ENCODE results near the gene LYZL2. TPM values are rescaled to one million over a fixed set of nuclear protein-coding genes. Genes with fewer than 3 reads are reported as not detected.

The LYZL2 gene
- total RNA-seq, 2 experiments from 2014 or later, result not detected

DNA sequence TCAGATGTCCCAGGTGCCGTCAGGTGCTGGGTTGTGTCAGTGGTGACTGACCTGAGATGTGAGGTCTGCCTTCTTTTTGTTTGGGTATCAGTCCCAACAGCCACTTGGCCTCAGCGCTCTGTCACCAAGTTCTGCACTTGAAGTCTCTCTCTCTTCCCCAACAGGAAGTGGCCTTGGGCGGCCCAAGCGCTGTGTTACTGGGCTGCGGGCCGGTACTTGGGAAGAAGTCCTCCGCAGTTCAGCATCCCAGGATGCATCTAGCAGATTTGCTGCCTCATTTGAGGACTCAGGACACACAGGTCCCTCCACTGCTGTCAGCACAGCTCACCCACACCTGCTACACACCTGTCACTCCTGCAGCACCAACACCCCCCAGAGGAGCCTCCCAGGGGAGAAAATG is 40.1 kb downstream of the LYZL2 start:
- intact Hi-C loops (cut with DNase I, micrococcal nuclease), result no loop called here
- Mint-ChIP-seq H3K4me1 (no peaks in the 10 kb centered on the region), H3K4me3 (no peak overlapping the region), H3K9me3 (ENCODE audit: low read depth) (no peaks in the 10 kb centered on the region), H3K36me3 (ENCODE audit: low read depth) (no peaks in the 10 kb centered on the region), H3K27ac (no peak overlapping the region), H3K27me3 (peaks cover 11% of the 10 kb centered on the region)
- no peak for DNase-seq
- POLR2A ChIA-PET, result interaction anchor here (0.7 kb wide), 1 partner anchor 155 kb away, joined by 3 read pairs; no protein-coding TSS in a partner anchor
- CTCF ChIA-PET, result interaction anchor here (0.7 to 4.4 kb wide), 6 partner anchors 8 to 230 kb away, joined by 3 to 73 read pairs (median 6); no protein-coding TSS in a partner anchor
- ATAC-seq, result no peak

DNA sequence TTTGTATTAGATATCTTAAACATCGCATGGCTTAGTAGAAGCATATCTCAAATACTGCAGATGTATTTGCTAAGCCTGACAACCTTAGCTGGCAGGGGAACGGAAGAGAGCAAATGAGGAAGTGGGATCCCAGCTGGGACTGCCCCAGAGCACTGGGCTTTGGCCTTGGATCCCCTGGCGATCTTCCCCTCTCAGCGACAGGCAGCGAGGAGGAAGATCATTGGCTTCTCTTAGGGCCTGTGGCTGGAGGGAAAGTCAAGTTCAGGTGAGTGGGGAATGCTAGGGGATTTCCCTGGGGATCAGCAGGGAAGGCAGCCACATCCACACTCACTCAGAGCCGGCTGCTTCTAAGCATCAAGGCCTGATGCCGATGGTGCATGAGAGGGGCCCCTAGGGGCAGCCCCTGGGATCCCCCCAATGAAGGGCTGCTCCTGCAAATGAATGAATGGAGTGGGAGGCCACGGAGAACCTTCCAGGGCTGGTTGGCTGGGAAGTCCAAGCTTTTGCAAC is 42.0 kb downstream of the LYZL2 start:
- Mint-ChIP-seq H3K27ac (no peak overlapping the region), H3K4me1 (peaks cover 3% of the 10 kb centered on the region), H3K4me3 (no peak overlapping the region), H3K9me3 (ENCODE audit: low read depth) (no peaks in the 10 kb centered on the region), H3K36me3 (ENCODE audit: low read depth) (no peaks in the 10 kb centered on the region), H3K27me3 (peaks cover 2% of the 10 kb centered on the region)
- intact Hi-C loops (cut with DNase I, micrococcal nuclease), result no loop called here
- no peak for DNase-seq
- ChIA-PET POLR2A (no interaction called here), CTCF (interaction anchor here (1.1 to 1.3 kb wide), 2 partner anchors 193 to 199 kb away, joined by 3 read pairs; no protein-coding TSS in a partner anchor)
- no peak for ATAC-seq

DNA sequence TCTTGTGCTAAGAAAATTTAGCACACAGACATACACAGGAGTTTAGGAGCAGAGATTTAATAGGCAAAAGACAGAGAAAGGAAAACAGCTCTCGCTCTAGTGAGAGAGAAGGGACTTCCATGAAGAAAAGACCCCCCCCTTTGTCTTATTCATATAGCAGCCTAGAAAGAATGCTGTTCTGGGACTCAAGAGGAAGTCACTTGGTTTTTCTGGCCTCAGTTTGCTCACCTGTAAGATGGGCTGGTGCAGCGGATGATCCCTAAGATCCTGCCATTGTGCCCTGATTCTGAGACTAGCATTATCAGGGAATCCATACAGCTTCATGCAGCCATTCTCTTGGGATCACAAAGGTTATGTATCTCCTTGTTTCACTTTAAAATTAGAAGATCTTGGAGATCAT is 42.7 kb downstream of the LYZL2 start:
- intact Hi-C loops (cut with DNase I, micrococcal nuclease), result no loop called here
- no peaks in the 10 kb centered on the region for H3K36me3 Mint-ChIP-seq (ENCODE audit: low read depth)
- no peaks in the 10 kb centered on the region for H3K9me3 Mint-ChIP-seq (ENCODE audit: low read depth)
- ChIA-PET POLR2A (no interaction called here), CTCF (interaction anchor here (0.7 to 1.1 kb wide), 3 partner anchors 191 to 938 kb away, joined by 3 read pairs; no protein-coding TSS in a partner anchor)
- DNase-seq, result no peak
- peaks cover 3% of the 10 kb centered on the region for H3K4me1 Mint-ChIP-seq
- H3K27ac Mint-ChIP-seq, result no peak overlapping the region
- ATAC-seq, result no peak
- no peak overlapping the region for H3K4me3 Mint-ChIP-seq
- H3K27me3 Mint-ChIP-seq, result peaks cover 2% of the 10 kb centered on the region

DNA sequence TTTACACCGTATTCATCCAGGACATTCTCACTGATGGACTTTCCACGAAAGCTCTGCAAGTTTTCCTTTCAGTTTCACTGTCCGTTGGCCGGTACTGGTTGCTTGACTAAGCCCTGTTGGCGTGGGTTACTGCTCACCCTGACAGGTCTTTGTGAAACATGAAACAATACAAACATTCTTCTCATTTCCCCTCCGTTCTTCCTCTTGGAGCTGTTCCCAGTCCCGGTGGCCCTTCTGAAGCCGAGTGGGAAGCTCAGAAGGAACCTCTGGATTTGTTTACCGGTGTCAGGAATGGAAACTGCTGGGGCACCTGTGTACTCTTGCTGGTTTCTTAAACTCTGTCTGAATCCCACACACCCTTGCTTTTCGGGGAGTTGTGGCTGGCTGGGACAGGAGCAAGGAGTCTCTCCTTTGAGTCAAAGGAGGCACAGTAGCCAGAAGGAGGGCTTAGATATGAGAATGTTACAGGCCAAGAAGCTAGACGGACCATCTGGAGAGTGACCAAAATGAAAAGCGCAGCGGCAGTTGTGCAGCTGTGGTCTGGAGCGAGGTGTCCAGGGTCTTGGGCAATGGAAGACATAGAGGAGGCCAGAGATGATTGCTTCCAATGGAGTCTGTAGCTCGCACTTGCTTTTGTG is 45.7 kb downstream of the LYZL2 start:
- Mint-ChIP-seq H3K9me3 (ENCODE audit: low read depth) (no peaks in the 10 kb centered on the region), H3K4me1 (peaks cover 3% of the 10 kb centered on the region), H3K36me3 (ENCODE audit: low read depth) (no peaks in the 10 kb centered on the region), H3K4me3 (no peak overlapping the region), H3K27ac (no peak overlapping the region), H3K27me3 (no peaks in the 10 kb centered on the region)
- intact Hi-C loops (cut with DNase I, micrococcal nuclease), result loop anchor here in 1 of 2 experiments (2.0 kb wide), 1 partner anchor 191 kb away; no protein-coding TSS in a partner anchor
- ChIA-PET POLR2A (interaction anchor here (0.7 kb wide), 1 partner anchor 22 kb away, joined by 4 read pairs; no protein-coding TSS in a partner anchor), CTCF (interaction anchor here (0.6 to 4.9 kb wide), 8 partner anchors 8 to 386 kb away, joined by 3 to 68 read pairs (median 5); no protein-coding TSS in a partner anchor)
- DNase-seq, result peak; percentile 21
- ATAC-seq, result no peak

DNA sequence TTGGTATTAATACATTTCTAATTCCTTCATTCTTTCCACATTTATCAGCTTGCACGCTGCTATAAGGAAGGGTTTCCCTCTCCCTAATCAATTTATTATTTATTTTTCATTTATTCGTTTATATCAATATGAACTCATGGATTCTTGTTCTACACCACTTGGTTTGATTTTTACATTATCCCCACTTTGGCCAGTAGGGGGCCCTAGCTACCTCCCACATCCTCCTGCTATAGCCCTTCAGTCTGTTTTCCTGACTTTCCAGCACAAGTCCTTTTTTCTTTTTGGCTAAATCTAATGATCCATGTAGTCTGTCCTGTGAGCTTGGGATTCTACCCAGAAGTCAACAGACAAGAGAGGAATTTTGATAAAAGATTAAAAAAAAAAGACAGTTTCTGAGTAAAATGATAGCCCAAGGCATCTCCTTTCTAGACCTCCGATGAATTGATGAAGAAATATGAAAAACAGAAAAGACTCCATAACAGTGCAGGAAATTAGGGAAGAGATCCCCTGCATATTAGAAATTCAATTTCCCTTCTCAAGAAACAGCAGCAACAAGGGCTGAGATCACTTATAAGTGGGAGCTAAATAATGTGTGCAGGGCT is 47.7 kb downstream of the LYZL2 start:
- H3K9me3 Mint-ChIP-seq (ENCODE audit: low read depth), result no peaks in the 10 kb centered on the region
- ChIA-PET CTCF (interaction anchor here (0.6 to 4.9 kb wide), 42 partner anchors 8 to 1189 kb away, joined by 3 to 68 read pairs (median 3); no protein-coding TSS in a partner anchor), POLR2A (no interaction called here)
- ATAC-seq (no peak), DNase-seq (peak; percentile 49)
- no peaks in the 10 kb centered on the region for H3K36me3 Mint-ChIP-seq (ENCODE audit: low read depth)
- no peak overlapping the region for H3K4me3 Mint-ChIP-seq
- no peak overlapping the region for H3K27ac Mint-ChIP-seq
- H3K27me3 Mint-ChIP-seq, result no peaks in the 10 kb centered on the region
- intact Hi-C loops (cut with DNase I, micrococcal nuclease), result loop anchor here in 1 of 2 experiments (2.0 kb wide), 1 partner anchor 189 kb away; no protein-coding TSS in a partner anchor
- peaks cover 3% of the 10 kb centered on the region for H3K4me1 Mint-ChIP-seq

DNA sequence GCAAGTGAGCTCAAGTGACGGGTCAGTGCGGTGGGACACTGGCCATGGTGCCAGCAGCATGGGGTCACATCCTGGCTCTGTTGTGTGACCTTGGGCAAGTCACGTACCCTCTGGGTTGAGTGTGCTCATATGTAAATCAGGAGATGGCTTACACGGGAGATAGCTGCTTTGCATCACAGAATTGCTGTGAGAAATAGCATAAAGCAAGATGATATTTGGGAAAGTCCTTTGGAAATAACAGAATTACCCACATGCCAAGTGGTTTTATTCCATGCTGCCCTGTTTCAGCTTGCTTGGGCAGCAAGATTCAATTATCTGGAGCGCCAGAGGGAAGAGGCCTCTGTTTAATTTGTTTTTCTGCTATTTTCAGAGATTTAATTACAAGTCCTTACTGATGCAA is 48.9 kb downstream of the LYZL2 start:
- CTCF ChIA-PET, result interaction anchor here (0.6 to 4.9 kb wide), 17 partner anchors 11 to 578 kb away, joined by 3 to 68 read pairs (median 4); no protein-coding TSS in a partner anchor

DNA sequence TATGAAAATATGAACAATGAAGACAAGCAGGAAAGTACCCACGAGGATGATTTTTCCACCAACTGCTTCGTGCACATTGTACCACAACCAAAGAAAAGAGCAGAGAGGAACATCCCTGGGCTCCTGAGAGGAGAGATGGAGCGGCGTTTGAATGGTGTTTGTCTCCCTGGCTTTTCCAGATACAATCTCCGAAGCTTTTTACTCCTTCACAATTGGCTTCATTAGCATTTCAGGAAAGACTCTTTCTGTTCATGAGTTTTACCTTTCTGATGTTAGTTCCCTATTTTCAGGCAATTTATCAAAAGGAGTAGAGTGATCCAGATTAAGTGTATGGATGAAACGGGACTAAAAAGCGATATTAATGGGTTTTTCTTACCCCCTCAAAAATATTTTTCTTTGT is 49.3 kb downstream of the LYZL2 start:
- POLR2A ChIA-PET, result no interaction called here
- Mint-ChIP-seq H3K9me3 (ENCODE audit: low read depth) (no peaks in the 10 kb centered on the region), H3K27ac (no peak overlapping the region), H3K36me3 (ENCODE audit: low read depth) (no peaks in the 10 kb centered on the region), H3K4me1 (peaks cover 3% of the 10 kb centered on the region), H3K4me3 (no peak overlapping the region), H3K27me3 (no peaks in the 10 kb centered on the region)
- intact Hi-C loops (cut with DNase I, micrococcal nuclease), result no loop called here
- CTCF ChIA-PET, result interaction anchor here (1.2 to 4.6 kb wide), 6 partner anchors 12 to 233 kb away, joined by 3 to 68 read pairs (median 4); no protein-coding TSS in a partner anchor
- ATAC-seq (no peak), DNase-seq (no peak)

More for the DNA sequence above, 48.9 kb downstream of the LYZL2 start:
- DNase-seq (no peak), ATAC-seq (no peak)
- intact Hi-C loops (cut with DNase I, micrococcal nuclease), result no loop called here
- Mint-ChIP-seq H3K27ac (no peak overlapping the region), H3K36me3 (ENCODE audit: low read depth) (no peaks in the 10 kb centered on the region), H3K4me1 (peaks cover 3% of the 10 kb centered on the region), H3K4me3 (no peak overlapping the region), H3K9me3 (ENCODE audit: low read depth) (no peaks in the 10 kb centered on the region), H3K27me3 (no peaks in the 10 kb centered on the region)
- POLR2A ChIA-PET, result no interaction called here

DNA sequence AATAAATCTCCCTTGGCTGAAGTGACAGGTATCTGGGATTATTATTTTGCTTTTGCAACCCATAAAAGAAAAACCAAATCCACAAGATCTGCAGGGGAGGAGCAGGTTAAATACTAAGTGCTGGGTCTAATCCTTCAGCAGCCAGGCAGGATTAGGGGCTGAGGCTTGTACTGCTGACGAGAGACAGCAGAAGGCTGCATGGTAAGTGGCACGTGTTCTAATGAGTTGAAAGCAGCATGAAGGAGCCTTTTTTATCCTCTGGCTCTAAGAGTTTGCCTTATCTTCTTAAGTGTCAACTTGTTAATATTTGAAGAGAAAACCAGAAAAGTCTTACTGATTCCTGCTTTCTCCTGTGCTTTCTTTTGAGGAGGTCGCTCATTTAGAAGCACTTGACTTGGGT is 50.0 kb downstream of the LYZL2 start:
- Mint-ChIP-seq H3K27me3 (no peaks in the 10 kb centered on the region), H3K4me3 (no peak overlapping the region), H3K27ac (no peak overlapping the region), H3K36me3 (ENCODE audit: low read depth) (no peaks in the 10 kb centered on the region), H3K9me3 (ENCODE audit: low read depth) (no peaks in the 10 kb centered on the region), H3K4me1 (peaks cover 3% of the 10 kb centered on the region)
- POLR2A ChIA-PET, result no interaction called here
- intact Hi-C loops (cut with DNase I, micrococcal nuclease), result no loop called here
- CTCF ChIA-PET, result interaction anchor here (1.2 kb wide), 1 partner anchor 105 kb away, joined by 3 read pairs; no protein-coding TSS in a partner anchor
- DNase-seq (no peak), ATAC-seq (no peak)

DNA sequence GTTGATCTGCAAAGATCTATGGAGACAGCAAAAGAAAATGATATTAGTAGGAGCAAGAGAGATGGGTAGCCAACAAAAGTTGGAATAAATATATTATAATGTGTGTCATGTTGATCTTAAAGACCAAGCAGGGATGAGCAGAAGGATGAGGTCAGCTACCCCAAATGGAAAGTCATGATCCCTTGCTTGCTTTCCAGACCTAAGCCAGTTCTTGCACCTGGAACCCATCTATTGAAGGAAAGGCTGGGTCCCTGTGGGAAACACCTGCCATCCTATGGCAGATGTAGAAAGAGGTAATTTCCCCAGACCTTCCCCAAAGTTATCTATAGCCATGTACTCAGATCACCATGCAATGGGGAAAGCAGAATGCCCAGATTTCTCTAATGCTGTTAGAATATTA is 52.5 kb downstream of the LYZL2 start:
- DNase-seq, result no peak
- Mint-ChIP-seq H3K4me3 (no peak overlapping the region), H3K27ac (no peak overlapping the region), H3K36me3 (ENCODE audit: low read depth) (no peaks in the 10 kb centered on the region), H3K9me3 (ENCODE audit: low read depth) (no peaks in the 10 kb centered on the region), H3K4me1 (no peaks in the 10 kb centered on the region), H3K27me3 (no peaks in the 10 kb centered on the region)
- intact Hi-C loops (cut with DNase I, micrococcal nuclease), result no loop called here
- CTCF ChIA-PET, result interaction anchor here (0.6 to 2.5 kb wide), 2 partner anchors 14 to 48 kb away, joined by 3 to 8 read pairs; no protein-coding TSS in a partner anchor
- ATAC-seq, result no peak
- POLR2A ChIA-PET, result no interaction called here

DNA sequence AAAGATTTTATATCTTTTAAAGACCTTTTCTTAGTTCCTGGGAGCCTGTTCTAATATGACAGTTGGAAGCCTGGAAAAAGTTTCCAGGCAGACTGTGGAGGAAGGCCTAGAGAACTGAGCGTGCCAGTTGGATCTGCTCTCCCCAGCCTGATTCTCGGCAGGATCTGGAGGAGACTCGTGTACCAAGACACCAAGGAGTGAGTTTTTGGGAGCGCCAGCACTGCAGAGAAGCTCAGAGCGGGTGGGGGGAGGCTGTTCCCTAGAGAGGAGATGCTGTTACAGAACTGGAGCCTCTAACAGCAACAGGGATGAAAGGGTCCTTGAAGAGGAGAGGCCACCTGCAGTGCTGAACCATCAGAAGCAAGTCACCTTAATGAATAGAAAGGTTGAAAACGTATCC is 52.9 kb downstream of the LYZL2 start:
- Mint-ChIP-seq H3K9me3 (ENCODE audit: low read depth) (no peaks in the 10 kb centered on the region), H3K27me3 (no peaks in the 10 kb centered on the region), H3K4me3 (no peak overlapping the region), H3K36me3 (ENCODE audit: low read depth) (no peaks in the 10 kb centered on the region), H3K27ac (no peak overlapping the region), H3K4me1 (no peaks in the 10 kb centered on the region)
- intact Hi-C loops (cut with DNase I, micrococcal nuclease), result no loop called here
- DNase-seq, result no peak
- no peak for ATAC-seq
- CTCF ChIA-PET, result interaction anchor here (0.6 to 2.5 kb wide), 2 partner anchors 15 to 49 kb away, joined by 3 to 8 read pairs; no protein-coding TSS in a partner anchor
- POLR2A ChIA-PET, result no interaction called here

DNA sequence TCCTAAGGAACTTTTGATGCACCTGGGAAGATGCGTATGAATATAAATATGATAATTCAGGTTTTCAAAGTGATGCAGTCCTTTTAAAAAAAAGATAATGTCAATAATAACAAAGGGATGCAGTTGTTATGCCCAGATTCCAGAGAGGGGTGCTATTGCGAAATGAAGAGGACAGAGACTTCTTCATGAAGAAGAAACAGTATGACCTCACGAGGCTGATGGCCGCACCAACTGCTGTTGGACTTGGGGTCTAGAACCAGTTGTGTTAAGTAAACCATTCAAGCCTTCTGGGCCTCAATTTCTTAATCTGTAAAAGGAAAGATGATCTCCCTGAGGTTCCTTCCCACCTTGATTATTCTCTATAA is 55.1 kb downstream of the LYZL2 start:
- Mint-ChIP-seq H3K4me1 (no peaks in the 10 kb centered on the region), H3K4me3 (no peak overlapping the region), H3K27me3 (no peaks in the 10 kb centered on the region), H3K9me3 (ENCODE audit: low read depth) (no peaks in the 10 kb centered on the region), H3K27ac (no peak overlapping the region), H3K36me3 (ENCODE audit: low read depth) (no peaks in the 10 kb centered on the region)
- ATAC-seq (no peak), DNase-seq (no peak)
- ChIA-PET POLR2A (no interaction called here), CTCF (interaction anchor here (0.8 to 1.5 kb wide), 3 partner anchors 10 to 41 kb away, joined by 3 to 5 read pairs (median 3); no protein-coding TSS in a partner anchor)
- intact Hi-C loops (cut with DNase I, micrococcal nuclease), result no loop called here
